ENCODE data around the gene GPX6.

- TF ChIP-seq, protein P1, sequence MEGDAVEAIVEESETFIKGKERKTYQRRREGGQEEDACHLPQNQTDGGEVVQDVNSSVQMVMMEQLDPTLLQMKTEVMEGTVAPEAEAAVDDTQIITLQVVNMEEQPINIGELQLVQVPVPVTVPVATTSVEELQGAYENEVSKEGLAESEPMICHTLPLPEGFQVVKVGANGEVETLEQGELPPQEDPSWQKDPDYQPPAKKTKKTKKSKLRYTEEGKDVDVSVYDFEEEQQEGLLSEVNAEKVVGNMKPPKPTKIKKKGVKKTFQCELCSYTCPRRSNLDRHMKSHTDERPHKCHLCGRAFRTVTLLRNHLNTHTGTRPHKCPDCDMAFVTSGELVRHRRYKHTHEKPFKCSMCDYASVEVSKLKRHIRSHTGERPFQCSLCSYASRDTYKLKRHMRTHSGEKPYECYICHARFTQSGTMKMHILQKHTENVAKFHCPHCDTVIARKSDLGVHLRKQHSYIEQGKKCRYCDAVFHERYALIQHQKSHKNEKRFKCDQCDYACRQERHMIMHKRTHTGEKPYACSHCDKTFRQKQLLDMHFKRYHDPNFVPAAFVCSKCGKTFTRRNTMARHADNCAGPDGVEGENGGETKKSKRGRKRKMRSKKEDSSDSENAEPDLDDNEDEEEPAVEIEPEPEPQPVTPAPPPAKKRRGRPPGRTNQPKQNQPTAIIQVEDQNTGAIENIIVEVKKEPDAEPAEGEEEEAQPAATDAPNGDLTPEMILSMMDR (IDR thresholded peaks at IDR 0.05; ENCODE audit: low read depth, low read length) = no peak
- TF ChIP-seq EZH2phosphoT487 (IDR thresholded peaks at IDR 0.05; ENCODE audit: low read depth) = no peak
Observed at GRCh38 chr6:28537509-28538140, 22.0 kb upstream of the GPX6 start.
